GM18511 (cell line): ENCODE results near the gene MKRN2.
A peak's percentile ranks its signal among the peaks of the same experiment; 100 is the strongest.

Experiments used
- ATAC-seq: cut with Tn5 transposase; IDR thresholded peaks from one replicate; pipeline ENCODE4 v1.9.1; 2021; ENCODE audit warnings: mild to moderate bottlenecking, moderate library complexity; ENCODE audit not compliant: unreplicated experiment

The MKRN2 gene

GRCh38 chr3:12553921-12554391, 2.9 kb upstream of the MKRN2 start:
- no peak for ATAC-seq

- no peak for ATAC-seq
Observed at GRCh38 chr3:12556314-12556689, 585 bp upstream of the MKRN2 start.

GRCh38 chr3:12557473-12558100, 700 bp downstream of the MKRN2 start:
- no peak for ATAC-seq

GRCh38 chr3:12558706-12559105, 1.8 kb downstream of the MKRN2 start:
- ATAC-seq = no peak

- ATAC-seq = no peak
Observed at GRCh38 chr3:12559520-12559919, 2.6 kb downstream of the MKRN2 start.

GRCh38 chr3:12560505-12561190, 3.8 kb downstream of the MKRN2 start:
- peak; percentile 55 for ATAC-seq

- ATAC-seq = no peak
Observed at GRCh38 chr3:12561397-12561796, 4.5 kb downstream of the MKRN2 start.

GRCh38 chr3:12562451-12562850, 5.6 kb downstream of the MKRN2 start:
- ATAC-seq = no peak

GRCh38 chr3:12566976-12567375, 10.1 kb downstream of the MKRN2 start:
- no peak for ATAC-seq

GRCh38 chr3:12568747-12569146, 11.9 kb downstream of the MKRN2 start:
- no peak for ATAC-seq

- ATAC-seq = no peak
Observed at GRCh38 chr3:12569836-12570235, 12.9 kb downstream of the MKRN2 start.

- ATAC-seq = no peak
Observed at GRCh38 chr3:12571986-12572385, 15.1 kb downstream of the MKRN2 start.

GRCh38 chr3:12574131-12574530, 17.2 kb downstream of the MKRN2 start:
- no peak for ATAC-seq

GRCh38 chr3:12574661-12575060, 17.8 kb downstream of the MKRN2 start:
- no peak for ATAC-seq

GRCh38 chr3:12577379-12577778, 20.5 kb downstream of the MKRN2 start:
- no peak for ATAC-seq

GRCh38 chr3:12578742-12579141, 21.9 kb downstream of the MKRN2 start:
- ATAC-seq = no peak

GRCh38 chr3:12579456-12579855, 22.6 kb downstream of the MKRN2 start:
- no peak for ATAC-seq

GRCh38 chr3:12579905-12580304, 23.0 kb downstream of the MKRN2 start:
- no peak for ATAC-seq

- no peak for ATAC-seq
Observed at GRCh38 chr3:12582730-12583129, 25.8 kb downstream of the MKRN2 start.

GRCh38 chr3:12583280-12583679, 26.4 kb downstream of the MKRN2 start:
- ATAC-seq = no peak

- no peak for ATAC-seq
Observed at GRCh38 chr3:12584083-12584482, 27.2 kb downstream of the MKRN2 start.

GRCh38 chr3:12585181-12585580, 28.3 kb downstream of the MKRN2 start:
- no peak for ATAC-seq

- ATAC-seq = peak; percentile 58
Observed at GRCh38 chr3:12585970-12586369, 29.1 kb downstream of the MKRN2 start.
